UCSD-AML1 (cell line): ENCODE measurements around the gene PRND.
"Not testable (repeated sequence)": the region's sequence is repeated elsewhere in the genome, so short reads cannot be mapped to it uniquely, and the experiment has no call there.

ENCODE experiments used
- DNase-seq: peaks from one replicate; lab custom pipeline; 2025; ENCODE audit not compliant: unreplicated experiment; lab: John Stamatoyannopoulos, UW

PRND gene

GRCh38 chr20:4721719-4722118 is at the start of gene PRND:
Gene PRND (plus strand): TSS chr20:4721909. CDS start chr20:4724552, 2,643 bp downstream.
- DNase-seq = no peak

- DNase-seq = no peak
Observed at GRCh38 chr20:4672948-4673347, 48.8 kb upstream of the PRND start.

- DNase-seq = no peak
Observed at GRCh38 chr20:4673371-4674001, 48.2 kb upstream of the PRND start.

GRCh38 chr20:4674672-4675071 is 47.0 kb upstream of the PRND start:
- no peak for DNase-seq

GRCh38 chr20:4677846-4678245 is 43.9 kb upstream of the PRND start:
- DNase-seq = no peak

GRCh38 chr20:4681401-4681800 is 40.3 kb upstream of the PRND start:
- no peak for DNase-seq

GRCh38 chr20:4681991-4682401 is 39.7 kb upstream of the PRND start:
- no peak for DNase-seq

- no peak for DNase-seq
Observed at GRCh38 chr20:4682682-4683081, 39.0 kb upstream of the PRND start.

- no peak for DNase-seq
Observed at GRCh38 chr20:4683261-4683660, 38.4 kb upstream of the PRND start.

- DNase-seq = no peak
Observed at GRCh38 chr20:4684837-4685413, 36.8 kb upstream of the PRND start.

- no peak for DNase-seq
Observed at GRCh38 chr20:4685923-4686221, 35.8 kb upstream of the PRND start.

- DNase-seq = no peak
Observed at GRCh38 chr20:4688305-4688704, 33.4 kb upstream of the PRND start.

- no peak for DNase-seq
Observed at GRCh38 chr20:4689220-4689619, 32.5 kb upstream of the PRND start.

GRCh38 chr20:4691753-4692152 is 30.0 kb upstream of the PRND start:
- no peak for DNase-seq

- no peak for DNase-seq
Observed at GRCh38 chr20:4694076-4694475, 27.6 kb upstream of the PRND start.

GRCh38 chr20:4697189-4697830 is 24.4 kb upstream of the PRND start:
- no peak for DNase-seq

- DNase-seq = no peak
Observed at GRCh38 chr20:4697831-4698221, 23.9 kb upstream of the PRND start.

- DNase-seq = no peak
Observed at GRCh38 chr20:4699216-4699615, 22.5 kb upstream of the PRND start.

GRCh38 chr20:4699957-4700356 is 21.8 kb upstream of the PRND start:
- DNase-seq = no peak

GRCh38 chr20:4702562-4703280 is 19.0 kb upstream of the PRND start:
- DNase-seq = no peak

- no peak for DNase-seq
Observed at GRCh38 chr20:4703281-4703676, 18.4 kb upstream of the PRND start.

- DNase-seq = not testable (repeated sequence)
Observed at GRCh38 chr20:4706941-4707340, 14.8 kb upstream of the PRND start.
